ENCODE results near the gene THEM5.
A peak's percentile ranks its signal among the peaks of the same experiment; 100 is the strongest.

Gene THEM5

DNA sequence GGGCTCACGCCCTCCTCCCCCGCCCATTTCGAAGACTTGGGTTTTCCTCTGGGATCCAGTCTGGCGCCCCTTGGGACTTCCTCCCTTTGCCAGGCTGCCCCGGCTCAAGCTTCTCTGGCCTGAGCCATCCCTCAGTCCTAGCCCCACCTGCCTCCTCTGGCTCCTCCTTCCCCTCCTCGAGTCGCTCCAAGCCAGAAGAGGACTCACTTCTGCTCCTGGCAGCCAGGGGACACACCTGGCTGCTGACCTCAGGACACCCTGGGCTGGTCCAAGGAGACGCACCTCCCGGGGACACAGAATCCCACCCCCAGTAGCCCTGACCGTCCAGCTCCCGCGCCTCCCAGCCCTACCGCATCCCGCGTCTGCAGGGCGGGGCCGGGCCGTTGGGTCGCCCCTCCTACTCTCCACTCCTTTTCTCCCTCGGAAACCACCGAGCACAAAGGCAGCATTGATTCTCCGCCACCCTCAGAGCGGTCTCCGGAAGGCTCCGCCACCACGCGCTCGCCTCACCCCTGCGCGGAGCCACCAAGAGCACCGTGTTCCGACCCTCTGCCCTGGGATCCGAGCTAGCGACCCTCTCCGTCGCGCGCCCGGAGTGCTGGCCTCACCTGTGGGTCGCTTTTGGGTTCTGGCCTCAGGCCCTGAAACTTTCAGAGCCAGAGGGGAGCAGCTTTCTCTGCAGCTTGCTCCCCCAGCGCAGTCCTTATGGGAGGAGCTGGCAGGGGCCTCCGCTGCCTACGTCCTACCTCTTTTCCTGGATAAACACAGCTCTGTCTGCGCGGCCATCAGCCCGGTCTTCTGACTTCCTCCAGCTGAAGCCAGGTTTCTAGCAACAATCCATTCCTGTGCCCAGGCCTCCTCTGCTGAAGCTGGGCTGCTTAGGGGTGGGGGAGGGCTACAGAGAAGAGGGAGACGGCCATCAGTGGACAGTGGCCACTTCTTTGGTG is 13.8 kb downstream of the THEM5 start, which contains the start of gene C2CD4D:
C2CD4D (minus strand) TSS at position 364 of the 947 bp plus-strand sequence. CDS start 831 bp downstream, outside the sequence.
- DNase-seq (ENCODE audit: low read depth), result peak; percentile 16

DNA sequence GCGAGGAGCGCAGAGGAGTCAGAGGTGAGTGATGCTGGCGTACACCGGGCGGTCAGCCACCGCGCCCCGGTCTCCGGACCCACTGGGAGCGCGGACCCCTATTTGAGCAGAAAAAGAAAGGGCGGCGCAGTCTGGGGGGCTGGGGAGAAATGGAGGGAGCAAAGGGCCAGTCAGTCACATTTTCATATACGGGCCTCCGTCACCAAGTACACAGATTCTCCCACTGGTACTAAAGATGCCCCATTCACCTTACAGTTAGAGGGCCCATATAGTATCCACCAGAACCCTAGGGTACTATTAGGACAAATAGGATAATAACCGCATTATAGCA is 14.5 kb downstream of the THEM5 start:
- DNase-seq (ENCODE audit: low read depth), result no peak

DNA sequence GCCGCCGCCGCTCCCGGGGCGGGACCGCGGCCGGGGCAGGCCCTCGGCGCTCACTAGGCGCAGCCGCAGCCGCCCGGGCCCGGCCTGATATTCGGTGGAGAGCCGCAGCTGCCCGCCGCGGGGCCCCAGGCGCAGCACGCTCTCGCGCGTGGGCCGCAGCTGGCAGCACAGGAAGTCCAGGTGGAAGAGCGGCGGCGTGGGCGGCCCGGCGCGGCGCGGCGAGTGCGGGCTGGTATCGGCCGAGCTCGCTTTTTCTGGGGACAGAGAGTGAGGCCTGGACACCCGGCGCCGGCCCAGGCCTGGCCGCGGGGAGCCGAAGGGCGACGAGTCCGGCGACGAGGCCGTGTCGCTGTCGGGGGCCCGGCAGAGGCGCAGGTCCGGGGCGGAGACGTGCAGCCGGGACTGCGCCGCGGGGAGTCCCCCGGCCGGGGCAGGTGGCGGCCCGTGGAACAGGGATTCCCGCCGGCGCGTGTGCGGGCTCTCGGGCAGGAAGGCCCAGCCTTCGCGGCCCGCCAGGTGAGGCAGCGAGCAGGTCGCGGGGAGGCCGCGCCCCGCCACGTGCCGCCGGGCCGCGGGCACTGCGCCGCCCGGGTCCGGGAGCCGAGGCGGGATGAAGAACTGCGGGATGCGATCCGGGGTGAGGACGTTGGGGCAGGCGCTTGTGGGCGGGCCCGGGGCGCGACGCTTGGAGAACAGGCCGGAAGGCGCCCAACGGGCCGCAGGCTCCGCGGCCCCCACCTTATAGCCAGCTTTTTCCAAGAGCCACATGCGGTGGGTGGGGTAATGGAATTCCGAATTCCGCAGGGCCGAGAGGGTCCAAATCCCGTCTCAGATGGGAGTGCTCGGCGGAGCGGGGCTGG is 15.1 kb downstream of the THEM5 start:
- DNase-seq (ENCODE audit: low read depth), result peak; percentile 21

DNA sequence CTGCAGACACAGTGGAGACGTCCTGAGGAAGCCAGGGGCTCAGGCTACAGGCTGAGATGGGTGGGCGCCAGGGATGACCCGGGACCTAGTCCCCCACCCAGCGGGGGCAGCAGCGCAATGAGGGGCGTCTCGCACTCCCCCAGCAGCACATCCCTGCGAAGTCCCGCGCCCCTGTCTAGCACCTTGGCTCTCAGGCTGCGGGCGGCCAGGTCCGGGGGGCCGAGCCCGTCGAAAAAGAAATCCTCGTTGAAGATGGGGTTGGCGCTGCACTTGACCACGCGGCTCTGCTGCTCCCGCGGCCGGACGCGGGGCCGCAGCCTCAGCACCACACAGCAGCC is 15.7 kb downstream of the THEM5 start:
- DNase-seq (ENCODE audit: low read depth), result no peak

DNA sequence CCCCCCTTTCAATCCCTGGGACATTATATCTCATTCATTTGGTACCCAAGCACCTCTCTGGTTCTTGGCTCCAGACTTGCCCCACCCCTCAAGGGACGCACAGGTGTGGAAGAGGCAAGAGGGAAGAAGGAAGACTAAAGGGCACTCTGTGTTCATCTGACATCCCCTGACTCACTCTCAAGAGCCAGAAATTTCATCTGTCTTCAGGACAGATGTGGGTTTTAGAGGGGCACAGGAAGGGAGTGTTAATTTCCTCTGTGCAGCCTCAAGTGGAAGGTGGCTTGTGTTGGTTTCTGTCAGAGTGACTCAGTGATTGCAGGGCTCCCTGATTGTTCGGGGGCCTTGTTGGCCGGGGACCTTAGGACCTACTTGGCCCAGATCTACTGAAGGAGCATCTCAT is 16.3 kb downstream of the THEM5 start:
- DNase-seq (ENCODE audit: low read depth), result no peak

DNA sequence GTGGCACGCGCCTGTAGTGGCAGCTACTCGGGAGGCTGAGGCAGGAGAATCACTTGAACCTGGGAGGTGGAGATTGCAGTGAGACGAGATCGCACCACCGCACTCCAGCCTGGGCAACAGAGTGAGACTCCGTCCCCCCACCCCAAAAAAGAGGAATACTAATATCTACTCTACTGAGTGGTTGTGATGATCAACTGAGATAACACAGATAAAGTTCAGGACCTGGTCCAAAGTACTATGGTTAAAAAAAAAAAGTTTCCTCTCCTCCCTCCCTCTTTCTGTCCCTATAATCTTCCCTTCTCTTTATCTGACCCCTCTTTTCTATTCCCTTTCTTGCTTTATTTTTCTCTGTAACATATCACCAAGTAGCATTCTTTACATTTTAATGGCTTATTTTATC is 17.9 kb downstream of the THEM5 start:
- no peak for DNase-seq (ENCODE audit: low read depth)

DNA sequence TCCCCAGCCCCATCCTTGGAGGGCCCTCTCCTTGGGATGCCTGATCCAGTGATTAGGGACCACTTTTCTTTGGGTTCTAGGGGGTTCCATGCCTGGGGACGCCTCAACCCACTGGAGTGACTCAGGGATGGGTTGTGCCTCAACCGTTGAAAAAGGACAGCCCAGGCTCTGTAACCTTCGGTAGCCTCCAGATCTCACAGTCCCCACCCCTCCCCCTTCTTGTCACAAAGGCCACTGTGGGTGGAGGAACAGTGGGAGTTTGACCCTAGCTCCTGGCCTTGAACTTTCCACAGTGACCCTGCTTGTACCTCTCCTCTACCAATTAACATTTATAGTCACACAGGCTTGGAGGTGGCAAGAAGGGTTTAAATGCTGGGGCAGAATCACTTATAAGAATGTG is 19.3 kb downstream of the THEM5 start:
- DNase-seq (ENCODE audit: low read depth), result no peak

DNA sequence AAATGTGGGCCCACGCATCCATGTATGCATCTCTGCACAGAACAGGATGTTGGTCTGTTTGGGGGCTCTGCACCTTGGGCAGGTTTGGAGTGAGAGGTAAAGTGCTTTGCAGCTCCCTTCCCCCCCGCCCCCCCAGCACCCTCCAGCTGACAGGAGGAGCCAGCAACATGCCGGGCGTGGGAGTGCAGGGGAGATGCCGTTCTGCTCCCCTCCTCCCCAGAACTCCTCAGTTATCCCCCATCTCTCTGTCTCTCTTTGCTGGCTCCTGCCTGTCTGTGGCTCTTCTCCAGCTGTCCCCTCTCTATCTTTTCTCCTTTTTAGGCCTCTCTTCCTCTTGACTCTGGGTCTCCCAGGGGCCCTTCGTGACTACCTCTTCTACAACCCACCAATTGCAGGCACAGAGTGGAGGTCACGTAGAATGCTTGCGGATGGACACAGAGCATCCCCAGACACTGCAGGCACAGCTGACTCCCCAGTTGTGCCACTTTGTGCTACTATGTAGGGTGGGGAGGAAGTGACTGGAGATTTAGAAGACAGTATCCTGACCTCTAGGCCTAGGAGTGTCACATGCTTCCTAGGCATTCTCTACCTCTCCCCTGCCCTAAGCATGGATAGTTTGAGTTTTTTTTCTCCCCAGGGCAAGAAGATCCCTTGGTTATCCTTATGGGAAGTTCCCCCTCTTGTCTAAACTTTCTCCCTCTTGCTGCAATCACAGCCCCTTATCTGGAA is 20.2 kb downstream of the THEM5 start:
- no peak for DNase-seq (ENCODE audit: low read depth)

DNA sequence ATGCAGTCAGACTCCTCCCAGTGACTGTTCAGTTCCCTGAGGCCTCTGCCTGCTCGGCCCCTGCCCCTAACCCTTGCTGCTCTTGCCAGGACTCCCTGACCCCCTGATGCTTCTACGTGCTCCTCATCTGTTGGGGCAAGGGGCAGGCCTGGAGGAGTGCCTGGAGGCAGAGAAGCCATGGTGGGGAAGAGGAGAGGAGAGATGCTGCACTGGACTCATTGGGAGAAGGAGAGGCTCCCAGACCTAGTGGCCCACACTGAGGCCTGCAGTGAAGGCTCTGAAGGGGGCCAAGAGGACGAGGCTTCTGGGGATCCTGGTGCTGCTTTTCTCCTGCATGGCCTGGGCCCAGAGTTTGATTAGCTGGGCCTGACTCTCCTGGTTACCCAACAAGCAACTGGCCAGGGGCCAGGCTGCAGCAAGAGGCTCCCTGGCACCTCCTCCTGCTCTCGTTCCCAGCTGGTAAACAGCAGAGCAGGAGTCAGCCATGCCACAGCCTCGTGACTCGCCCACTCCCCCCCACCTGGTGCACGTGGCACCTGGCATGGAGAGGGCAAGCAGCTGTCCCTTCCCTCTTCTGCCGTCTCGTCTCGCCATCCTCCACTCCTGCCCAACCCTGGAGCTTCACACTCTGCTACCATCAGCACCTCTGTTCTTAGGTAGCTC is 21.1 kb downstream of the THEM5 start:
- peak; percentile 49 for DNase-seq (ENCODE audit: low read depth)

DNA sequence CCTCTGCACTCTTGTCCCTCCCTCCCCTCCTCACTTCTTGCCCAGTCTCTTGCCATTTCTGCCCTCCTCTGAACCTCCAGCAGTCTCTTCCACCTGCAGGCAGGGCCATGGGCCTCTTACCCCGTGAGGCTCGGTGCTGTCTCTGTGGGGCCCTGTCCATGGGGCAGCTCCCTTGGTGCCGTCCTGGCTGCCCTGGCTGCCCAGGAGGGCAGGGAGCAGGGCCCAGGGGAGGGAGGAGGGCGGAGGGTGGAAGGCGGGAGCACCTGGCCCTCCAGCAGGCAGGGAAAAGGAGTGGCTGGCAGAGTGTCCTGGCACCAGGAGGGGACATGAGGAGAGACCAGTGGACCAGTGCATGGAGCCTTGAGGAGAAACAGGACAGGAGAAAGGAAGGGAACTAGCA is 21.9 kb downstream of the THEM5 start, which contains the start of gene RORC:
RORC (minus strand) TSS at position 198 of the 400 bp plus-strand sequence; CDS start at position 160, 38 bp downstream.
- no peak for DNase-seq (ENCODE audit: low read depth)

DNA sequence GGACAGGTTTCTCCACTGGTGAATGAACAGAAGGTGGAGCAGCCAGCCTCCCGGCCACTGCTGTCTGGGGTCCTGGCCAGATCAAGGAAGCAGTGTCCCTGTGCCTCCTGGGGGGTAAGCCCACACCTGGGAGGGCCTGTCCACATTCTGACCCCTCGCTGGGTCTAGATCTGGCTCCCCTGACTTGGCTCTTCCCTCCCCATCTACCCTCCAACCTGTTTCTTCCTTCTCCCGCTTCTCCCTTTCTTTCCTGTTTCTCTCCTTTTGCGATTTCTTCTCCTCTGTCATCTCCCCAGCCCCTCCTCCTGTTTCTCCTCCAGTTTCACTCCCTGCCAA is 22.3 kb downstream of the THEM5 start:
- no peak for DNase-seq (ENCODE audit: low read depth)

DNA sequence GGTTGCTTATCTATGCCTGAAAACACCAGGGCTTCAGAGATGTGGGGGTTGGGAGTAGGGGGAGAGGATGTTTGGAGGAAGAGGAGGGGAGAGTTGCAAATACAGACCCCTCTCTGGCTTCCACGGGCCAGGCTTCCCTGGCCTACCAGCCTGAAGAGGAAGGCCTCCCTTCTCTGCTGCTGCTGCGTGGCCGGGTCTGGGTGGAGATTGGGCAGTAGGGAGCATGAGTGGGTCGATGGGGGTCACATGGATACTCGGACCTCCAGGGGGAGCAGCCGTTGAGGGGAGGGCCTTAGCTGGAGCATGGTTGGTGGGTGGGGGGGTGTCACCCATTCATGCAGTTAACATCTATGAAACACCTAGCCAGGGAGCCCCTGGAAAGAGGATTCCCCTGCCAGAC is 23.5 kb downstream of the THEM5 start:
- no peak for DNase-seq (ENCODE audit: low read depth)

DNA sequence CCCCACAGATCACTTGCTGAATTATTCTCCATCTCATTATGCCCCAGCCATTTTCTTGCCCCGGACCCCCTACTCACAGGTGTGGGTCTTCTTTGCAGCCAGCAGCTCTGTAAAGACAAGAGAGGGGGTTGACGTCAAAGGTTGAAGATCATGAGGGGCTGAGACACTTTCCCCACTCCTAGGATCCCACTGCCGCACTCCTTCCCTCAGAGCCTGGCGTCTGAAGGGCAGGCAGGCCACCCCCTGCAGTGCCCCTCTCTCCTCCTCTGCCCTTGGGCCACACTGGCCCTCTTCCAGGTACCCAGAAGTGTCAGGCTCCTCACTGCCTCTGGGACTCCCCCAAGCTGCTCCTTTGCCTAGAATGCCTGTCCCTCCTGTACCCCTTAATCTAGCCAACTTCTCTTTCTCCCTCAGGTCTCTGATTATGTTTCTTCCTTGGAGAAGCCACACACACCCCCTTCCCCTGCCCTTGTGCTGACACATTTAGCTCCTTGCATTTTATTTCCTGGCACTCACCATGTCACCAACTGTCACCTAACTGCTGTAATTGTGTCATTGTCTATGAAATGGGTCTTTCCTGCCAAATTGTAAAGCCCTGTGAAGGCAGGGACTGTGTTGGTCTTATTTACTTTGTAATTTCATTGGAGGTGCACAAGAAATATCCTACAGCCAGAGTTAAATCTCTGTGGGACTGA is 24.0 kb downstream of the THEM5 start:
- DNase-seq (ENCODE audit: low read depth), result no peak

DNA sequence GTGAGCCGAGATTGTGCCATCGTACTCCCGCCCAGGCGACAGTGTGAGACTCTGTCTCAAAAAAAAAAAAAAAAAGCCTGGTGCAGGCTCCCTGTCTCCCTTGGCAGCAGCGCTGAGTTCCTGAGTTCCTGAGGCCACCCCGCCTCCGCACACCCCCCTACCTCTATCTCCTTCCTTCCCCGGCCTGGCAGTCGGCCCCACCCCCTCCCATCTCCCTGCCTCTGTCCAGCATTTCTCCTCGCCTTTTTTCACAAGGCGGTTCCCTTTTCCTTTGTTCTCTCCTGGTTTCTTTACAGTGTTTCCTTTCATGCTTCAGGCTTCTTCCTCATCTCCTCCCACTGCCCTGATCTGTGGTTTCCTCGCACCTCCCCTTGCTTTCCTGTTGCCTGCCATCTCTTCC is 24.6 kb downstream of the THEM5 start:
- peak; percentile 26 for DNase-seq (ENCODE audit: low read depth)

DNA sequence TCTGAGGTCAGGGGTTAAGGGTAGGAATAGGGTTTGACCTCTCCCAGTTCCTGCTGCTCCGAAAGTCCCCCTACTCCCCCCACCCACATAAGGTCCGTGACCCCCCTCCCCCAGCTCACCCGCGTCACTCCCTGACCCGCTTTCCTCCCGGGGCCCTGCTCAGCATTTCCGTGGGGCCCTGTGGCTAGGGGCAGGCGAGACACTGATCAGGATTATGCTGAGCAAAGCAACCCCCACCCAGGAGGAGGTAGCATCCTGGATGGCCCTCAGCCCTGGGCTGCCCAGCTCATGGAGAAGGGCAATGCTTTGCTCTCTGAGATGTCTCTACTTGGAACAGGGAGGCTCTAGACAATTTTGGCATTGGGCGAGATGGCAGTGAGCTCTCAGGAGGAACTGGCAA is 25.7 kb downstream of the THEM5 start:
- no peak for DNase-seq (ENCODE audit: low read depth)

DNA sequence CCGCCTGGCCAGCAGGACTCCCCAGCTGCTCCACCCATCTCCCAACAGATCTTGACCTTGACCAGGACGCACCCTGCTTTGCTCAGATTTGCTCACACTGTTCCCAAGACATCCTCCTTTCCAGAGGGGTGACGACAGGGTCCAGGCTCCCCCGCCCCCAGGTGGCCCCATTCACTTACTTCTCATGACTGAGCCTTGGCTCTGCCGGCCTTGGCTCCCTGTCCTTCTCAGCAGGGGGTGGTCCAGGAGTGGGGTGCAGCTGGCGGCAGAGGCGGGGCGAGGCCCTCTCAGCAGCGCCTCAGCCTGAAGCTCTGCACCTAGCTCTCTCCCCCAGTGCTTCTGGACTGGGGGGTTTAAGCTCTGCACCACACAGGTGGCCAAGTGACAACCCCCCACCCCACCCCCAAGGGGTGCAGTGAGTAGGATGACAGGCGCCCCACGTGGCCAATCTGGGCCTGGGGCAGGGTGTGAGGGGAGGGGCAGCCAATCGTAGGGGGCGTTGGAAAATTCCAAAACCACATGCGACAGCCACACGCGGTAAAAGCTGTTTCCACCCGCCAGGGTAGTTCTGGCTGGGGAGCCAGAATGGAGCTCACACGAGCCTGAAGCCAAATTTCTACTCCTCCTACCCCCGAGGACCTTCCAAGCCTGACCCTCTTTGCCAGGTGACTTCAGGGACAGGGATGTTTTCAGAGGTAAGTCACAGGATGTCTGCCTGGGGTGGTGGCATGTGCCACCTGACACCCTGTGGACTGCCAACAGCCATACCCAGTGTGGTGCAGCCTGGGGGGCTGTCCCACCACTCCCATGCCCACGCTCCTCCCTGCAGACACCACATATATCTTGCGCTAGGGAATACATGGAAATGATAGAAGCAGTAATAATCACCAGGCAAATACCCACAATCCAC is 27.5 kb downstream of the THEM5 start:
- no peak for DNase-seq (ENCODE audit: low read depth)

DNA sequence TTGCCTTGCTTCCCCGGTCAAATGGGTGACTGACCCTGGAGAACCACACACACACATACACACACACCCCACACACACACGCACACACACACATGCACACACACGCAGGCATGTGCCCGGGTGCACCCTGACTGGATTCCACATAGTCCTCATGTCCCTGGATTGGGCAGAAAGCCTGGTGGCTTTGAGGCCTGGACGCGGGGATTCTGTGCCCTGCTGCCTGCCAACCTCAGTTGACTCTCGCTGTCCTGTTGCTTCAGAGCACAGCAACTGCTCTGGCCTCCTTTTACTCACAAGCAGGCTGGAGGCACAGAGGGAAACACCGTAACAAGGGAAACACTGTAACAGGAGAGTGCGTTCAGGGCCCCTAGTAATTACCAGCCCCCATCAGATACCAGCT is 28.3 kb downstream of the THEM5 start:
- no peak for DNase-seq (ENCODE audit: low read depth)

DNA sequence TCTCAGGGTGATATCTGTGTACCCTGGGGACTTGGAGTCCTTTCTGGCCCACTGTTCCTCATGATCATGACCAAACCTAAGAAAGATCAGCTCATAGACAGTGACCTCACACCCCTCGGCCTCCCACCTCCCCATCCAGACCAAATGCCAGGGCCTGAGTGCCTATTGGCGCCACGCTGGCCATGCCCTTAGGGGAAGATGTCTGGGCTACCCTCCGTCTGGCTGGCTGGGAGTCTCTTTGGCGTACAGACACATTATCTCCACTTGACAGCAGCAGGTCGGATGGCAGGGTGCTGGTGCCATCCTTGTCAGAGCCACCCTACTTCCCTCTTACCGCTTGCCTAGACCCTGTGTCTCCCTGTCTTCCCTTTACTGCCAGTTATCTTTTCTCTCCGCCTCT is 30.3 kb downstream of the THEM5 start:
- no peak for DNase-seq (ENCODE audit: low read depth)

DNA sequence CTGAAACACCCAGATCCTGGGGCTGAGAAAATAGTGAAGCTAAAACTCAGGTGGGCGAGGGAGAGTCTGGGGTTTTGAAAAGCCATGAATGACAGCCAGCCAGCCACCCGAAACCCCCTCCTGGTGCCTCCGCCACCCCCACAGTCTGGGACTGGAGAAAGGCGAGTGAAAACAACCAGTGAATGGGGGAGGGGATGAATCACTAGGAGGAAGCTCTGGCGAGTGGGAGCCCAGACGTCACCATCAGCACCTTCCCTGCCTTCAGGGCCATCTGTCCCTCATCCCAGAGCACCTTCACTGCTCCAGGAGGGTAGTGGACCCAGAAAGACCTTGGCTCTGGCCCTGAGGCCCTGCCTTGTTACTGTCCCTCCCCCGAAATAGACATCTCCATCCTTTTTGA is 31.1 kb downstream of the THEM5 start:
- DNase-seq (ENCODE audit: low read depth), result no peak

DNA sequence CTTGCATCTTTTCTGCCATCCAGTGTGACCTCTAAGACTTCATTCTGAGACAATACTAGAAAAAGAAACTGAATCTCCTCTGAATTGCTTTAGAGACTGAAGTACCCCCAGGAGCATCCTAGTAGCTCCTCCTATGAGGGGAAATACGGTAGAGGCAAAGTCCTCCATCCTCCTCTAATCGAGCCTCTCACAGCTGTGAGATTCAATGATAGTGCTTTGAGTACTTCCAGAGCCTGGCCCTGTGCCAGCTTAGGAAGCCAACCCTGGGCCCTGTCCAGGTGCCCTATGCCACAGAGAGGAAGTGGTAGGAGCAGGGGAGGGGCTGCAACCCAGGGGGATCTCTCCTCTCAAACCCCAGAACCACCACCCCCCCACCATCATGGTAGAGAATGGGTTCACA is 32.6 kb downstream of the THEM5 start:
- DNase-seq (ENCODE audit: low read depth), result no peak
